ENCODE results near the gene TMEM229A. TPM values are rescaled to one million over a fixed set of nuclear protein-coding genes. Genes with fewer than 3 reads are reported as not detected.
"Not testable (repeated sequence)": the region's sequence is repeated elsewhere in the genome, so short reads cannot be mapped to it uniquely, and the experiment has no call there.

TMEM229A gene
- total RNA-seq, 2 experiments from 2014 or later, result not detected

DNA sequence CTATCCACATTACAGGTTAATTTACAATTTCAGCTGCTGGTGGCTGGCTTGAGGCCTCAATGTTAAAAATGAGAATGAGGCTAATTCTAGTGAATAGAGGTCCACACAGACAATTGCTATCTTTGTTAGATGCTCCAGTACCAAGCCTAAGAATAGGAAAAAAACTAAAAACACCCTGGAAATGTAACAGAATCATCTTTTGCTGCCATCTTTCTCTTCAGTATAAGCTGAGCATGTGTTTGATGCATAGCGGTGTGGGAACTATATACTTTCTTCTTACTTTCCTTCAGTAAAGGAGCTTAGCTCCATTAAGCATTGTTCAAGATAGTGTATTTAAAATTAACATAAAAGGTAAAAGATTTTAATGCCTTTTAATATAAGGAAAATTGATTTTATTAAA is 5.6 kb downstream of the TMEM229A start:
- CTCF ChIA-PET, result interaction anchor here (0.9 kb wide), 1 partner anchor 11 kb away, joined by 3 read pairs; no protein-coding TSS in a partner anchor
- DNase-seq (no peak), ATAC-seq (no peak)
- POLR2A ChIA-PET, result no interaction called here
- Mint-ChIP-seq H3K4me3 (no peak overlapping the region), H3K4me1 (ENCODE audit: low read depth) (peaks cover 5% of the 10 kb centered on the region), H3K9me3 (no peaks in the 10 kb centered on the region), H3K27ac (no peak overlapping the region), H3K36me3 (ENCODE audit: low read depth) (peaks cover 1% of the 10 kb centered on the region), H3K27me3 (peaks cover 19% of the 10 kb centered on the region)
- intact Hi-C loops (cut with micrococcal nuclease), result no loop called here
- TF ChIP-seq, protein P1, sequence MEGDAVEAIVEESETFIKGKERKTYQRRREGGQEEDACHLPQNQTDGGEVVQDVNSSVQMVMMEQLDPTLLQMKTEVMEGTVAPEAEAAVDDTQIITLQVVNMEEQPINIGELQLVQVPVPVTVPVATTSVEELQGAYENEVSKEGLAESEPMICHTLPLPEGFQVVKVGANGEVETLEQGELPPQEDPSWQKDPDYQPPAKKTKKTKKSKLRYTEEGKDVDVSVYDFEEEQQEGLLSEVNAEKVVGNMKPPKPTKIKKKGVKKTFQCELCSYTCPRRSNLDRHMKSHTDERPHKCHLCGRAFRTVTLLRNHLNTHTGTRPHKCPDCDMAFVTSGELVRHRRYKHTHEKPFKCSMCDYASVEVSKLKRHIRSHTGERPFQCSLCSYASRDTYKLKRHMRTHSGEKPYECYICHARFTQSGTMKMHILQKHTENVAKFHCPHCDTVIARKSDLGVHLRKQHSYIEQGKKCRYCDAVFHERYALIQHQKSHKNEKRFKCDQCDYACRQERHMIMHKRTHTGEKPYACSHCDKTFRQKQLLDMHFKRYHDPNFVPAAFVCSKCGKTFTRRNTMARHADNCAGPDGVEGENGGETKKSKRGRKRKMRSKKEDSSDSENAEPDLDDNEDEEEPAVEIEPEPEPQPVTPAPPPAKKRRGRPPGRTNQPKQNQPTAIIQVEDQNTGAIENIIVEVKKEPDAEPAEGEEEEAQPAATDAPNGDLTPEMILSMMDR (IDR thresholded peaks at IDR 0.05), result no peak

DNA sequence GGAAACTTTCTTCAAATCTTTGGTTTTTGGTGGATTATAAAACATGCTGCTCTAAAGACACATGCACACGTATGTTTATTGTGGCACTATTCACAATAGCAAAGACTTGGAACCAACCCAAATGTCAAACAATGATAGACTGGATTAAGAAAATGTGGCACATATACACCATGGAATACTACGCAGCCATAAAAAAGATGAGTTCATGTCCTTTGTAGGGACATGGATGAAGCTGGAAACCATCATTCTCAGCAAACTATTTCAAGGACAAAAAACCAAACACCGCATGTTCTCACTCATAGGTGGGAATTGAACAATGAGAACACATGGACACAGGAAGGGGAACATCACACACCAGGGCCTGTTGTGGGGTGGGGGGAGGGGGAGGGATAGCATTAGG is 8.5 kb downstream of the TMEM229A start:
- H3K36me3 Mint-ChIP-seq (ENCODE audit: low read depth); H3K27ac Mint-ChIP-seq; intact Hi-C loops (cut with micrococcal nuclease); POLR2A ChIA-PET; H3K4me1 Mint-ChIP-seq (ENCODE audit: low read depth); H3K4me3 Mint-ChIP-seq; H3K27me3 Mint-ChIP-seq; ATAC-seq; H3K9me3 Mint-ChIP-seq; CTCF ChIA-PET; DNase-seq: not testable (repeated sequence)

DNA sequence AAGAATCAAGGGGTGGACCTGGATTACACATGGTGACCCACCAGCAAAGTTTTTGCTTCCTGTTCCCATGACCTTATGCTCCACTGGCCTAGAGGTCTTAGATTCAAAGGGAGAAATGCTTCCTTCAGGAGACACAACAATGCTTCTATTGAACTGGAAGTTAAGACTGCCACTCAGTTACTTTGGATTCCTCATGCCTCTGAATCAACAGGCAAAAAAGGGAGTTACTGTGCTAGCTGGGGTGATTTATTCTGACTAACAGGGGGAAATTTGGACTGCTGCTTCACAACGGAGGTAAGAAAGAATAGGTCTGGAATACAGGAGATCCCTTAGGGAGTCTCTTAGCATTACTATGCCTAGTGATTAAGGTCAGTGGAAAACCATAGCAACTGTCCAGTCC is 10.3 kb downstream of the TMEM229A start:
- POLR2A ChIA-PET, result no interaction called here
- H3K27me3 Mint-ChIP-seq, result no peaks in the 10 kb centered on the region
- TF ChIP-seq, protein P1 (IDR thresholded peaks at IDR 0.05), result no peak
- DNase-seq (no peak), ATAC-seq (no peak)
- H3K27ac Mint-ChIP-seq, result no peak overlapping the region
- CTCF ChIA-PET, result no interaction called here
- no peak overlapping the region for H3K4me3 Mint-ChIP-seq
- no peaks in the 10 kb centered on the region for H3K9me3 Mint-ChIP-seq
- no peaks in the 10 kb centered on the region for H3K4me1 Mint-ChIP-seq (ENCODE audit: low read depth)
- intact Hi-C loops (cut with micrococcal nuclease), result no loop called here
- H3K36me3 Mint-ChIP-seq (ENCODE audit: low read depth), result no peaks in the 10 kb centered on the region

DNA sequence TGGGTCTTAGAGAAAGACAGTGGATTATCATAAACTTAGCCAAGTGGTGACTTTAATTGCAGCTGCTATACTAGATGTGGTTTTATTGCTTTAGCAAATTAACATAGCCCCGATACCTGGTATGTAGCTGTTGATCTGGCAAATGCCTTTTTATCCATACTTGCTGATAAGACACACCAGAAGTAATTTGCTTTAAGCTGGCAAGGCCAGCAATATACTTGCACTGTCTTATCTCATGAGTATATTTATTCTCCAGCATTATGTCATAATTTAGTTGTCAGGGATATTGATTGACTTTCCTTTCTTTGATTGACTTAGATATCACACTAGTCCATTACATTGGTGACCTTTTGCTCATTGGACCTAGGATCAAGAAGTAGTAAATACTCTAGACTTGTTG is 12.8 kb downstream of the TMEM229A start:
- ATAC-seq (no peak), DNase-seq (no peak)
- H3K9me3 Mint-ChIP-seq, result no peaks in the 10 kb centered on the region
- intact Hi-C loops (cut with micrococcal nuclease), result no loop called here
- no peak overlapping the region for H3K27ac Mint-ChIP-seq
- POLR2A ChIA-PET, result no interaction called here
- H3K27me3 Mint-ChIP-seq, result no peaks in the 10 kb centered on the region
- no peaks in the 10 kb centered on the region for H3K36me3 Mint-ChIP-seq (ENCODE audit: low read depth)
- TF ChIP-seq, protein P1 (IDR thresholded peaks at IDR 0.05), result no peak
- CTCF ChIA-PET, result no interaction called here
- no peaks in the 10 kb centered on the region for H3K4me1 Mint-ChIP-seq (ENCODE audit: low read depth)
- H3K4me3 Mint-ChIP-seq, result no peak overlapping the region

DNA sequence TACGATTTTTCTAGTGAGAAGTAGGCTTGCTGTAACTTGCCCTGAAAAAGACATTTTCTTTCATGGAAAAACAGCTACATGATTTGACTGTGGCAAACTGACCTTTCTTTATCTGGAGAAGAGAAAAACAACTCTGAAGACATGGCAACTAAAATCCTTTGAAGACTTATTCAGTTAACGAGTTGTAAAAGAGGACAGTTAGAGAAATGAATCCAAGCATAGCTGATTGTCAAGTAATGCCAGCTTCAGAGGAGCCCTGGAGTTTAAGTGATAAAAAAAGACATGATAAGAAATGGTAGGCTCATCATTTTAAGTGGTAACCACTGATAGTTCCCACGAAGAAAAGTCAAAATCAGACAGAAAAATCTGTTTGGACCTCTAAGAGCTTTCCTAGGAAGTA is 19.6 kb downstream of the TMEM229A start:
- H3K27ac Mint-ChIP-seq, result no peak overlapping the region
- no peak for ATAC-seq

More for the DNA sequence above, 19.6 kb downstream of the TMEM229A start:
- TF ChIP-seq, protein P1 (IDR thresholded peaks at IDR 0.05), result no peak
- Mint-ChIP-seq H3K9me3 (no peaks in the 10 kb centered on the region), H3K27me3 (no peaks in the 10 kb centered on the region), H3K4me1 (ENCODE audit: low read depth) (no peaks in the 10 kb centered on the region), H3K36me3 (ENCODE audit: low read depth) (no peaks in the 10 kb centered on the region), H3K4me3 (no peak overlapping the region)
- no peak for DNase-seq
- intact Hi-C loops (cut with micrococcal nuclease), result no loop called here
- ChIA-PET POLR2A (no interaction called here), CTCF (no interaction called here)

Measured in activated CD8-positive, alpha-beta T cell treated with anti-CD3 and anti-CD28 coated beads for 36 hours (primary cell).